Mesothelial cell of epicardium (in vitro differentiated cells): ENCODE data around the gene RGS13. TPM values are rescaled to one million over a fixed set of nuclear protein-coding genes. Genes with fewer than 3 reads are reported as not detected.
A peak's percentile ranks its signal among the peaks of the same experiment; 100 is the strongest.

Experiments
- DNase-seq, 2 experiments: peaks; one replicate each; pipeline ENCODE4 v3.0.0; 2021; ENCODE audit warnings: low spot score in 2 of 2; ENCODE audit not compliant: unreplicated experiment in 2 of 2
- H3K27ac Mint-ChIP-seq: 2 replicates; pipeline ENCODE4 v1.8.0; 2021; ENCODE audit warnings: mixed read lengths
- H3K27me3 Mint-ChIP-seq: 2 replicates; pipeline ENCODE4 v1.8.0; 2021; ENCODE audit warnings: low read depth, mixed read lengths
- H3K36me3 Mint-ChIP-seq: 2 replicates; pipeline ENCODE4 v1.8.0; 2021; ENCODE audit warnings: mixed read lengths
- H3K4me1 Mint-ChIP-seq: 2 replicates; pipeline ENCODE4 v1.8.0; 2021; ENCODE audit warnings: mixed read lengths
- H3K4me3 Mint-ChIP-seq: 2 replicates; pipeline ENCODE4 v1.8.0; 2021; ENCODE audit warnings: mild to moderate bottlenecking, moderate library complexity, mixed read lengths
- H3K9me3 Mint-ChIP-seq: 2 replicates; pipeline ENCODE4 v1.8.0; 2021; ENCODE audit warnings: mixed read lengths
- CTCF ChIP-seq: fragments of 200-600 bp; sonication (generic); IDR thresholded peaks from one replicate; pipeline ENCODE4 v1.5.0; 2021; ENCODE audit warnings: antibody characterized with exemption; ENCODE audit not compliant: unreplicated experiment
- total RNA-seq: library from RNA; stranded (reverse); gene quantifications from 3 replicates; pipeline ENCODE4 v1.2.1, GENCODE V29; 2021

The RGS13 gene
- total RNA-seq, 1 donor from 2014 or later: 1.1 TPM

DNA sequence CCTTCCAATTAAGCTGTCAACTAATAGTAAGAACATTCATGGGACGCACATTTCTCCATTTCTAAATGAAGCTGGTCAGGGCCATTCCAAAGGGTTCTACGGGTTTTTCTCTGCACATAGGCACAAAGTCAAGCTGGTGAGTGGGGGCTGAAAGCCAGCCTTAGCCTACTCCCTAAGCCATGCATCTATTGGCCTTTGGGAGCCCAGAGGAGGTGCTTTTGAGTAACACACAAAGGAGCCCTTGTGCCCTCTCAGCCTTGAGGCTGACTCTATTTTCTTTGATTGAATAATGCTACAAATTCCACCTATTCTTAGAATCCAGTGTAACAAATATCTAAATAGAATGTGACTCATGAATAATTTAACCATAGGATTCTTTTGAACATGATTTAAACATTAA is 73.6 kb downstream of the RGS13 start:
- Mint-ChIP-seq H3K4me1 (peaks cover 13% of the 10 kb centered on the region), H3K36me3 (no peaks in the 10 kb centered on the region), H3K9me3 (no peaks in the 10 kb centered on the region), H3K4me3 (no peak overlapping the region), H3K27ac (peak overlapping the region; percentile 13), H3K27me3 (no peaks in the 10 kb centered on the region)
- DNase-seq: no peak
- TF ChIP-seq CTCF: no peak

Other genes starting within 250 kb of the RGS13 start
- gene RGS1, start 60.4 kb upstream of the RGS13 start, total RNA-seq: 0.38 to 0.40 TPM in 2 of 3 replicates, not detected in the other
- 51.6 to 55.2 TPM (median 54.4 TPM) in 3 replicates for gene RGS2, start 172.9 kb downstream of the RGS13 start, total RNA-seq